PFSK-1 (cell line): Measurements from ENCODE around the gene DGCR2.

Experiments
- FOXP2 ChIP-seq: optimal IDR thresholded peaks from 2 replicates; pipeline ENCODE3; 2011; ENCODE audit warnings: borderline replicate concordance, control low read depth, inconsistent platforms; ENCODE audit not compliant: insufficient read depth; ENCODE audit errors: extremely low read length, extremely low read depth
- POLR2AphosphoS5 ChIP-seq: IDR thresholded peaks from 2 replicates; pipeline ENCODE4 v1.6.1; 2012; ENCODE audit warnings: low read depth, mild to moderate bottlenecking, control low read depth, low read length, moderate library complexity
- SIN3A ChIP-seq: IDR thresholded peaks from 2 replicates; pipeline ENCODE4 v1.6.1; 2012; ENCODE audit warnings: mild to moderate bottlenecking, low read length, moderate library complexity, borderline replicate concordance; ENCODE audit not compliant: insufficient read depth
- TAF1 ChIP-seq: IDR thresholded peaks from 2 replicates; pipeline ENCODE4 v1.6.1; 2012; ENCODE audit warnings: low read length, control low read depth, borderline replicate concordance; ENCODE audit not compliant: insufficient read depth
- TF ChIP-seq, protein P1 (sequence below), 2 experiments: IDR thresholded peaks; 2 replicates each; pipeline versions ENCODE4 v1.6.1 to v1.8.0; 2011 to 2012; ENCODE audit warnings: low read depth in 2 of 2, low read length in 2 of 2, control low read depth in 1 of 2, inconsistent platforms in 1 of 2, mild to moderate bottlenecking in 1 of 2, moderate library complexity in 1 of 2; ENCODE audit not compliant: insufficient read depth in 1 of 2

The DGCR2 gene

DNA sequence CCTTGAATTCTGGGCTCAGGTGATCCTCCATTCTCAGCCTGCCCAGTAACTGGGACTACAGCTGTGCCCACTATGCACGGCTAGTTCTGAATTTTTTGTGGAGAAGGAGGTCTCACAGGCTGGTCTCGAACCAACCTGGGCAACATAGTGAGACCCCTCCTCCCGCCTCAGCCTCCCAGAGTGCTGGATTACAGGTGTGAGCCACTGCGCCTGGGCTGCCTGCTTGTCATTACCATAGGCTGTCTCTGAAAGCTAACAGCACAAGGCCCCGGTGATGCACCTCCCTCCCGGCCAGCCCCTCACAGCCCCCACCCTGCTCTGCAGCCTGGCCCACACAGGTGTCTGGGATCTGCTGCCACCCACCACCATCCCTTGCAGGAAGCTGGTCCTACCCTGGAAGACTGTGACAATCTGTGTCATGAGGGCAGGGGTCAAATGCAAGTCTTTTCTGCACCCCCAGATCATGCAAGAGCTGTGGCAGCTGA is 82.4 kb downstream of the DGCR2 start:
- TF ChIP-seq POLR2AphosphoS5 (no peak), TAF1 (no peak), SIN3A (no peak), FOXP2 (no peak)
- TF ChIP-seq, protein P1, sequence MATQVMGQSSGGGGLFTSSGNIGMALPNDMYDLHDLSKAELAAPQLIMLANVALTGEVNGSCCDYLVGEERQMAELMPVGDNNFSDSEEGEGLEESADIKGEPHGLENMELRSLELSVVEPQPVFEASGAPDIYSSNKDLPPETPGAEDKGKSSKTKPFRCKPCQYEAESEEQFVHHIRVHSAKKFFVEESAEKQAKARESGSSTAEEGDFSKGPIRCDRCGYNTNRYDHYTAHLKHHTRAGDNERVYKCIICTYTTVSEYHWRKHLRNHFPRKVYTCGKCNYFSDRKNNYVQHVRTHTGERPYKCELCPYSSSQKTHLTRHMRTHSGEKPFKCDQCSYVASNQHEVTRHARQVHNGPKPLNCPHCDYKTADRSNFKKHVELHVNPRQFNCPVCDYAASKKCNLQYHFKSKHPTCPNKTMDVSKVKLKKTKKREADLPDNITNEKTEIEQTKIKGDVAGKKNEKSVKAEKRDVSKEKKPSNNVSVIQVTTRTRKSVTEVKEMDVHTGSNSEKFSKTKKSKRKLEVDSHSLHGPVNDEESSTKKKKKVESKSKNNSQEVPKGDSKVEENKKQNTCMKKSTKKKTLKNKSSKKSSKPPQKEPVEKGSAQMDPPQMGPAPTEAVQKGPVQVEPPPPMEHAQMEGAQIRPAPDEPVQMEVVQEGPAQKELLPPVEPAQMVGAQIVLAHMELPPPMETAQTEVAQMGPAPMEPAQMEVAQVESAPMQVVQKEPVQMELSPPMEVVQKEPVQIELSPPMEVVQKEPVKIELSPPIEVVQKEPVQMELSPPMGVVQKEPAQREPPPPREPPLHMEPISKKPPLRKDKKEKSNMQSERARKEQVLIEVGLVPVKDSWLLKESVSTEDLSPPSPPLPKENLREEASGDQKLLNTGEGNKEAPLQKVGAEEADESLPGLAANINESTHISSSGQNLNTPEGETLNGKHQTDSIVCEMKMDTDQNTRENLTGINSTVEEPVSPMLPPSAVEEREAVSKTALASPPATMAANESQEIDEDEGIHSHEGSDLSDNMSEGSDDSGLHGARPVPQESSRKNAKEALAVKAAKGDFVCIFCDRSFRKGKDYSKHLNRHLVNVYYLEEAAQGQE (IDR thresholded peaks at IDR 0.05; ENCODE audit: insufficient read depth in 1 of 2, low read depth in 2 of 2, low read length in 2 of 2) = no peak

DNA sequence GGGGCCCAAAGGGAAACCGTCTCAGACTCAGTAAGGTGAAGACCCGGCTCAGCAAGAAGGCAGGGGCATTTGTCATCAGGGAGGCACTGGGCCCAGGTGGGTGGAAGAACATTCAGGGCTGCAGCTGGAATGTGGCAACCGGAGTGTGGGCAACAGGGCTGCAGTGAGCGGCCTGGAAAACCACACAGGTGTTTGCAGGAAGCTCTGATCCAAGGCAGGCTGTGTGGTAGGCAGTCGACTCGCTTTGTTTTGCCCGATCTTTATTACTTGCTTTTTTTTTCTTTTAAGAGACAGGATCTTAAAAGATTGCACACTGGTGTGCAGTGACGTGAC is 82.8 kb downstream of the DGCR2 start:
- TF ChIP-seq FOXP2 = no peak
- TF ChIP-seq POLR2AphosphoS5 = no peak
- TF ChIP-seq, protein P1 (IDR thresholded peaks at IDR 0.05; ENCODE audit: insufficient read depth in 1 of 2, low read depth in 2 of 2, low read length in 2 of 2) = no peak
- TF ChIP-seq TAF1 = no peak
- TF ChIP-seq SIN3A = no peak

DNA sequence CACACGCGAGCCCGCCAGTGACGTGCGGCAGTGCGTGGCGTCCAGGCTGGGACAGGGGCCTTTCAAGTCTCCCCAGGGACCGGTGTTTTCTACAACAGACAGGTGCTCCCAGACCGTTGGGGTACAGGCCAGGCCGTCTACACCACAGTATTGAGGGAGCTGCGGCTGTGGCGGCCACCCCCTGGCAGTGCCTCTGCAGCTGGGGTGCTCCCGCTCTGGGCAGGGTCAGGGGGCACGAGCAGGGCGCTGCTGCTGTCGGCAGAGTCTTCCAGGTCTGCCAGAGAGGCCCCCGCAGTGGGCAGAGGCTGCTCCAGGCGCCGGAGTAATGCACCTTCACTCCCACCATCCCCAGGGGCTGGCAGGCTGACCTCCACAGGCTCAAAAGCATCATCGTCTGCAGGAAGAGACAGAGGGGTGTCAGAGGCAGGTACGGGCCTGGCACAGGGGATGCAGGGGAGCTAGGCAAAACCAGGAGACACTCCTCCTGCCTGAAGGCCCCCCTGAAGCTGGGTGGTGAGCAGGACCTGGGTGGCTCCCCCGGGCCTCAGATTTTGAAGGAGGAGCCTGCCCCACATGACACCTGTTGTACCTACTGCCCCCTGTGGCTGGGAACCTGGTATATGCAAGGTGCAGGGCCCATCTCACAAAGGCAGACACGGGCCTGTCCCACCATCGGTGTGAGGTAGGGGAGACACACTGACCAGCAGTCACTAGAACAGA is 83.3 kb downstream of the DGCR2 start:
- no peak for TF ChIP-seq TAF1
- TF ChIP-seq, protein P1 (IDR thresholded peaks at IDR 0.05; ENCODE audit: insufficient read depth in 1 of 2, low read depth in 2 of 2, low read length in 2 of 2) = no peak

DNA sequence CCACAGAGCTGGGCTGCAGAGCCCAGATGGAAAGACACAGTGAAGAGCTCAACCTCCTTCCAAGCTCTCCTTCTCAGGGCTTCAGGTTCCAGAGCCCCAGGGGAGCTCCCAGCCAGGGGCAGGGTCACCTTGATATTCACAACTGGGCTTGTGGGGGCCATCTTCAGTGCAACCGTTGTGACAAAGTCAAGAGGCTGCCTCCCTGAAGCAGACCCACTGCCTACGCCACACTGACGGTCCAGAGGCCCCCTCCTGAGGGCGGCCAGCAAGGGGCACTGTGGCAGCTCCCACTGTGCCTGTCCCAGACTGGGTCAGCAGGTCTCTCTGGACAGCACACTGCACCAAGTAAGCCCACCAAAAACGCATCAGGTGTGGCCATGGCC is 84.1 kb downstream of the DGCR2 start:
- no peak for TF ChIP-seq FOXP2
- TF ChIP-seq SIN3A = no peak
- no peak for TF ChIP-seq POLR2AphosphoS5
- TF ChIP-seq, protein P1 (IDR thresholded peaks at IDR 0.05; ENCODE audit: insufficient read depth in 1 of 2, low read depth in 2 of 2, low read length in 2 of 2) = no peak
- TF ChIP-seq TAF1 = no peak
